Naive thymus-derived CD4-positive, alpha-beta T cell (primary cell): ENCODE data around the gene TAP2. TPM values are rescaled to one million over a fixed set of nuclear protein-coding genes. Genes with fewer than 3 reads are reported as not detected.
A peak's percentile ranks its signal among the peaks of the same experiment; 100 is the strongest.

Experiments used
- ATAC-seq: fragments of 150-1000 bp; cut with Tn5 transposase; 2 replicates; pipeline ENCODE4 v1.10.0; 2021; ENCODE audit warnings: mild to moderate bottlenecking, moderate library complexity
- CTCF ChIA-PET: fragments of 350-600 bp; sonication (Branson Sonifier 250); formaldehyde crosslinking; loops from one replicate; lab custom pipeline; 2021; ENCODE audit warnings: antibody characterized with exemption; lab: Charles Lee
- POLR2A ChIA-PET: fragments of 350-600 bp; sonication (Branson Sonifier 250); formaldehyde crosslinking; loops from one replicate; lab custom pipeline; 2021; ENCODE audit warnings: antibody characterized with exemption, inconsistent platforms; lab: Charles Lee
- DNase-seq, 9 donors: peaks; one replicate each; pipeline versions ENCODE4 v3.0.0 to v3.0.0-alpha.2; 2020 to 2022; ENCODE audit warnings: mixed read lengths in 1 of 9
- H3K27ac ChIP-seq: one replicate; pipeline ENCODE4 v1.7.0; 2013; ENCODE audit warnings: mild to moderate bottlenecking, low read depth, low read length, moderate library complexity
- H3K27me3 ChIP-seq, 2 donors: one replicate each; pipeline ENCODE4 v1.7.0; 2013; ENCODE audit warnings: low read length in 2 of 2, mild to moderate bottlenecking in 2 of 2, moderate library complexity in 2 of 2; ENCODE audit not compliant: control insufficient read depth in 2 of 2, insufficient read depth in 2 of 2
- H3K36me3 ChIP-seq, 3 experiments: 1 replicate in 2 of 3; 2 replicates in 1 of 3; pipeline ENCODE4 v1.7.0; 2013; ENCODE audit warnings: low read length in 3 of 3, mild to moderate bottlenecking in 3 of 3, moderate library complexity in 1 of 3; ENCODE audit not compliant: insufficient read depth in 3 of 3, control insufficient read depth in 2 of 3
- H3K4me1 ChIP-seq, 2 donors: one replicate each; pipeline ENCODE4 v1.7.0; 2013; ENCODE audit warnings: low read length in 2 of 2, mild to moderate bottlenecking in 2 of 2, moderate library complexity in 1 of 2; ENCODE audit not compliant: control insufficient read depth in 2 of 2, insufficient read depth in 2 of 2
- H3K4me3 ChIP-seq: 2 replicates; pipeline ENCODE4 v1.7.0; 2013; ENCODE audit warnings: mild to moderate bottlenecking, low read length
- H3K9me3 ChIP-seq, 3 experiments: 1 replicate in 2 of 3; 2 replicates in 1 of 3; pipeline ENCODE4 v1.7.0; 2013; ENCODE audit warnings: low read length in 3 of 3; ENCODE audit not compliant: control insufficient read depth in 2 of 3
- H3K27ac Mint-ChIP-seq, 9 donors: one replicate each; pipeline ENCODE4 v1.8.0; 2020 to 2022; ENCODE audit warnings: mixed read lengths in 9 of 9, mild to moderate bottlenecking in 8 of 9, moderate library complexity in 5 of 9, inconsistent platforms in 2 of 9
- H3K27me3 Mint-ChIP-seq, 5 donors: one replicate each; pipeline ENCODE4 v1.8.0; 2021 to 2022; ENCODE audit warnings: mixed read lengths in 5 of 5, mild to moderate bottlenecking in 1 of 5
- H3K36me3 Mint-ChIP-seq, 5 donors: one replicate each; pipeline ENCODE4 v1.8.0; 2020 to 2022; ENCODE audit warnings: mixed read lengths in 5 of 5, mild to moderate bottlenecking in 3 of 5, inconsistent platforms in 1 of 5
- H3K4me1 Mint-ChIP-seq, 7 donors: one replicate each; pipeline ENCODE4 v1.8.0; 2020 to 2022; ENCODE audit warnings: mixed read lengths in 7 of 7, mild to moderate bottlenecking in 3 of 7, inconsistent platforms in 1 of 7
- H3K4me3 Mint-ChIP-seq, 10 donors: one replicate each; pipeline ENCODE4 v1.8.0; 2020 to 2022; ENCODE audit warnings: mild to moderate bottlenecking in 10 of 10, mixed read lengths in 10 of 10, moderate library complexity in 6 of 10, inconsistent platforms in 2 of 10
- H3K9me3 Mint-ChIP-seq, 11 donors: one replicate each; pipeline ENCODE4 v1.8.0; 2020 to 2022; ENCODE audit warnings: mixed read lengths in 11 of 11, mild to moderate bottlenecking in 4 of 11, inconsistent platforms in 1 of 11, moderate library complexity in 1 of 11
- intact Hi-C, 2 donors: fragments of 100-400 bp; cut with micrococcal nuclease; formaldehyde crosslinking; loops; one replicate each; pipeline ENCODE4 v1.15.1; 2023
- polyA plus RNA-seq, 2 donors: library from polyadenylated mRNA; unstranded; fragments of 300-500 nt; fragmentation: Illumina TruSeq; gene quantifications; one replicate each; pipeline ENCODE4 v1.2.3, GENCODE V29; 2021
- total RNA-seq, 6 experiments: library from RNA in 5 of 6; stranded (reverse) in 5 of 6; gene quantifications; 1 replicate in 5 of 6; 2 replicates in 1 of 6; pipeline ENCODE4 v1.2.3 and lab custom pipeline; 2021 to 2026

TAP2 gene
- 100 to 1,000 TPM in 4 of 5 experiments, 10 to 100 TPM in 1; 84.3 to 243 (median 117) TPM for total RNA-seq
- 10 to 100 TPM; 26.4 to 36.4 TPM for polyA plus RNA-seq
- 90.6 reads per million, percentile 83 among the genes with 10 or more reads in this experiment for total RNA-seq (lab: John Stamatoyannopoulos, UW)

DNA sequence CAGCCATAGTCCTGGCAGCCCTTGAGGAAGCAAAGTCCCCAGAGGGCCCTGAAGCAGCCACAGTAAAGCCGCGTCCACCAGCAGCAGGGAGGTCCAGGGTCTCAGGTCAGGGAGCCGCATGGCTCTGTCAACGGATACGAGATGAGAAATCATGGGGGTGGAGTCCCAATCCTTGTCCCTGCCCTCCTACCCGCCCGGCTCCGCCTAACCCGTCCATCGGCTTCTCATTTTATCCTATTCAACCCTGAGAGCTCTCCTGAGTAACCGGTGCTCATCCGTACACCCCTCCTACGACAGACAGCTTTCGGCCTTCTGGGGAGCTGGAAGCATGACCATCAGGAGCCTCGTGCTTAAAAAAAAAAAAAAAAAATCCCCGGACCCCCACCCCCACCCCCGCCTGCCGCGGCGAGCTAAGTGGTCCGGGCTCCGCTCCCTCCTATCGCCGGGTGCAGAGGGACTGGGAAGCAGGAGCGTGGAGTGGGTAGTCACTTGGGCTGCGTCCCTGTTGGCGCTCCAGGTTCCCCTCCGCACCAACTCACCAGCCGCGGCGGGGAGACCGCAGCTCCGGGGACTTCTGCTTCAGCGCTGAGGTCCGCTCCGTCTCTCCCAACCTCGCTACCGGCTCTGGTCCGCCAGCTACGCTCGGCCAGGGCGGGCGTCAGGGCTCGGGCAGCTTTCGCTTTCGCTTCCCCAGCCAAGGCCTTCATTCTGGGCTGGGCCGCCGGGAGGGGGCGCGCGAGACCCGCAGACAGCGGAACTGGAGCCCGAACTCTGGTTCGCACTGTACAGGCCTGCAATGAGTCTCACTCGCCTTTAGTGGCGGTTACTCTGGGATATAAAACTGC is at the start of gene TAP2:
Gene TAP2 (minus strand): TSS at position 626 of the 845 bp plus-strand sequence. CDS start 506 bp downstream, at position 120.
- peak; percentile 93 to 100 (median 97) for DNase-seq
- POLR2A ChIA-PET, result interaction anchor here (0.6 to 11.4 kb wide), 22 partner anchors 11 to 1186 kb away, joined by 3 to 662 read pairs (median 5); partner anchors contain the start of genes BAG6, BRD2, HLA-DMA and HLA-DMB
- Histone ChIP-seq H3K4me1 (peaks cover 52 to 64% of the 10 kb centered on the region in 2 donors), H3K27me3 (no peaks in the 10 kb centered on the region), H3K27ac (peak within 1 kb of the TSS; percentile 97), H3K36me3 (peaks cover 20 to 59% (median 23%) of the 10 kb centered on the region in 3 experiments), H3K4me3 (peak within 1 kb of the TSS; percentile 87), H3K9me3 (no peaks in the 10 kb centered on the region)
- intact Hi-C loops, result loop anchor here (1.0 kb wide), 5 partner anchors 16 to 133 kb away; partner anchors contain the start of genes PSMB9 (in 2 of the 2) and BRD2 (in 1 of the 2)
- peaks cover 0 to 1% (median 0%) of the 10 kb centered on the region in 11 donors for H3K9me3 Mint-ChIP-seq
- H3K4me1 Mint-ChIP-seq, result peaks cover 71 to 92% (median 84%) of the 10 kb centered on the region in 7 donors
- H3K27me3 Mint-ChIP-seq, result no peaks in the 10 kb centered on the region
- peak within 1 kb of the TSS; percentile 89 to 100 (median 99) for H3K27ac Mint-ChIP-seq
- peak; percentile 97 for ATAC-seq
- peaks cover 33 to 70% (median 44%) of the 10 kb centered on the region in 5 donors for H3K36me3 Mint-ChIP-seq
- CTCF ChIA-PET, result interaction anchor here (0.6 to 9.7 kb wide), 25 partner anchors 10 to 585 kb away, joined by 3 to 241 read pairs (median 4); partner anchors contain the start of genes HLA-DMA, PSMB9 and TAP1
- H3K4me3 Mint-ChIP-seq, result peak within 1 kb of the TSS; percentile 85 to 98 (median 93)

DNA sequence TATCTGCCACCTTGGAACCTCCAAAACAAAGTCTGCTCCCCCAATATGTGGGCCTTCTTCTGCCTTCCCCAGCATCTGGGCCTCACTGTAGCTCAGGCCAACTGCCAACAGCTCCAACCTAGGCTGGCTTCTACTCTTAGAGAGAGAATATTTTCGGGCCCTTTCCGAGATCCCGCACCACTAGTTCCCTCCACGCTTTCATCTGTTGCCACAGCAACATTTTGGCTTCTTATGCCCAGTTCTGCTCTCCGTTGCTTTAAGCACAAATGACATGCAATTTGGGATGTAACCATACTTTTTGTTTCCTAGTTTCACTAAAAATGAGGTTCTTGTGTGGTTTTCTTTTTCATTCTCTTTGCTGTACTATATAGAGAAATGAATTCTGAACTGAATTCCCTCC is 49.1 kb upstream of the TAP2 start:
- H3K27ac ChIP-seq, result no peak overlapping the region
- Mint-ChIP-seq H3K9me3 (no peaks in the 10 kb centered on the region), H3K4me3 (no peak overlapping the region), H3K27me3 (peaks cover 0 to 10% (median 0%) of the 10 kb centered on the region in 5 donors), H3K27ac (no peak overlapping the region), H3K4me1 (peaks cover 0 to 4% (median 0%) of the 10 kb centered on the region in 7 donors), H3K36me3 (no peaks in the 10 kb centered on the region)
- ChIA-PET POLR2A (interaction anchor here (1.2 kb wide), 1 partner anchor 84 kb away, joined by 4 read pairs; no protein-coding TSS in a partner anchor), CTCF (interaction anchor here (1.1 to 2.7 kb wide), 2 partner anchors 66 to 93 kb away, joined by 3 to 18 read pairs; partner anchors contain the start of gene HLA-DMA)
- no peaks in the 10 kb centered on the region for H3K4me1 ChIP-seq
- ATAC-seq (no peak), DNase-seq (no peak)
- no peaks in the 10 kb centered on the region for H3K27me3 ChIP-seq
- no peaks in the 10 kb centered on the region for H3K36me3 ChIP-seq
- no peaks in the 10 kb centered on the region for H3K9me3 ChIP-seq
- intact Hi-C loops, result no loop called here
- H3K4me3 ChIP-seq, result no peak overlapping the region

DNA sequence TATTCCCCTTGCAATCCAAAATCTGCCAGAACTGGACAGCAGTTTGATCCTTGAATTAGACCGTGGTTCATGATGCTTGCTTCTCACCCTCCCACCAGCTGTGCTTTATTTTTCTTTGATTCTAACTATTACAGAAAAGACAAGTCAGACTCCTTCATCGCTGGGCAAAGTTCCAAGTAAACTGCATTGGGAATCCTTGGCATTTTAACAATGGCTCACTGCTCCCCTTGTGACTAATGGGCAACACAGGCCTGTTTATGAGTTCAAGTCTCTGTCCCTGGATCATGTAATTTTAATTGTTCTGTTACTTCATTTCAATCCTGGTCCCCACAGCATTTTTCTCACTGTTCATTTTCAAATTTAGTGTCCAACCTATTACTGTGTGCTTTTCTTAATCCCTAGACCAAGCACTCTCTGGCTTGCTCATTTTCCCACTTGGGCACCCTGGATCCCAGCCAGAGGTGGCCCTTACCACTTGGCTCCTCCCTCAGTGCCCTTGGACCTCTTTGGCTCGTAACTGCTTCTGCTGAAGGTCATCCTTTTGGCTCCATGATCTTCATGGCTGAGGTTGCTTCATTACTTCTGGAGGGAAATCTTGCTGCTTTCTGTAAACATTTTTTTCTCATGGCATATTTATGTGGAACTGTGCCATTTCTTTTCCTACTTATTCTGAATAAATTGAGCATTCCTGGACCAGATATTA is 48.3 kb upstream of the TAP2 start:
- H3K4me3 Mint-ChIP-seq, result no peak overlapping the region
- Histone ChIP-seq H3K9me3 (no peaks in the 10 kb centered on the region), H3K27me3 (no peaks in the 10 kb centered on the region), H3K4me3 (no peak overlapping the region), H3K27ac (no peak overlapping the region), H3K36me3 (no peaks in the 10 kb centered on the region), H3K4me1 (no peaks in the 10 kb centered on the region)
- H3K27ac Mint-ChIP-seq, result peak overlapping the region in 1 of 9 donors; percentile 31
- ChIA-PET POLR2A (interaction anchor here (1.0 to 1.8 kb wide), 5 partner anchors 61 to 96 kb away, joined by 3 to 10 read pairs (median 4); no protein-coding TSS in a partner anchor), CTCF (interaction anchor here (0.9 to 3.6 kb wide), 14 partner anchors 20 to 102 kb away, joined by 3 to 51 read pairs (median 4); partner anchors contain the start of genes BRD2 and HLA-DMA)
- ATAC-seq (no peak), DNase-seq (no peak)
- H3K4me1 Mint-ChIP-seq, result peaks cover 0 to 4% (median 0%) of the 10 kb centered on the region in 7 donors
- H3K9me3 Mint-ChIP-seq, result no peaks in the 10 kb centered on the region
- intact Hi-C loops, result no loop called here
- H3K36me3 Mint-ChIP-seq, result peaks cover 0 to 2% (median 0%) of the 10 kb centered on the region in 5 donors
- H3K27me3 Mint-ChIP-seq, result peaks cover 0 to 10% (median 0%) of the 10 kb centered on the region in 5 donors

- H3K27me3 ChIP-seq, result no peaks in the 10 kb centered on the region
- DNase-seq (peak in 7 of 9 donors; percentile 48 to 78 (median 68)), ATAC-seq (peak; percentile 69)
- H3K36me3 Mint-ChIP-seq, result peaks cover 0 to 5% (median 0%) of the 10 kb centered on the region in 5 donors
- no peaks in the 10 kb centered on the region for H3K4me1 ChIP-seq
- H3K27ac ChIP-seq, result no peak overlapping the region
- POLR2A ChIA-PET, result interaction anchor here (0.6 to 1.8 kb wide), 8 partner anchors 10 to 97 kb away, joined by 3 to 10 read pairs (median 4); no protein-coding TSS in a partner anchor
- peaks cover 0 to 4% (median 0%) of the 10 kb centered on the region in 7 donors for H3K4me1 Mint-ChIP-seq
- H3K4me3 ChIP-seq, result no peak overlapping the region
- peaks cover 0 to 10% (median 0%) of the 10 kb centered on the region in 5 donors for H3K27me3 Mint-ChIP-seq
- CTCF ChIA-PET, result interaction anchor here (0.7 to 3.6 kb wide), 24 partner anchors 14 to 133 kb away, joined by 3 to 51 read pairs (median 4); partner anchors contain the start of genes BRD2, HLA-DMA and TAP2
- intact Hi-C loops, result loop anchor here (1.0 kb wide), 5 partner anchors 48 to 99 kb away; partner anchors contain the start of gene HLA-DMA (in 2 of the 2)
- H3K27ac Mint-ChIP-seq, result no peak overlapping the region
- H3K4me3 Mint-ChIP-seq, result no peak overlapping the region
- H3K9me3 ChIP-seq, result no peaks in the 10 kb centered on the region
- no peaks in the 10 kb centered on the region for H3K36me3 ChIP-seq
- H3K9me3 Mint-ChIP-seq, result no peaks in the 10 kb centered on the region
Observed at GRCh38 chr6:32885698-32886286, 47.3 kb upstream of the TAP2 start.

DNA sequence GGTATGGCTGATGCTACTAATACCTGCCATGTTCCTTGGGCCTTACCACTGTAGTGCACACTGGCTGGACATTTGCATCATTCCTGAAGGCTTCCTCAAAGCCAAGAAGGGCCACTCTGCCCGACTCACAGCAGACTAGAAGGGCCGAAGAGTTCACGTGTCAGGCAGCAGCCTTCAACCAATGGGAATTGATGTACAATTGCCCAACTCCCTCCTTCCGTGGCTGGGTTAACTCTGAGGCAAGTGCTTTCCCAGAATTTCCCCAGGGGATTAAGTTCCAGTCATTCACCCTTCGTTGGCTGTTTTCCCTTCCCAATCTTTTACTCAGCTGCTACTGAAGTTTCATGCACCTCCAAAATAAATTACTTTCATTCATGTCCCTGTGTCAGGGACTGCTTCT is 45.2 kb upstream of the TAP2 start:
- DNase-seq (no peak), ATAC-seq (no peak)
- H3K36me3 Mint-ChIP-seq, result peaks cover 8 to 15% (median 10%) of the 10 kb centered on the region in 5 donors
- no peak overlapping the region for H3K4me3 ChIP-seq
- no peak overlapping the region for H3K27ac Mint-ChIP-seq
- peaks cover 0 to 6% (median 0%) of the 10 kb centered on the region in 5 donors for H3K27me3 Mint-ChIP-seq
- intact Hi-C loops, result no loop called here
- H3K27ac ChIP-seq, result no peak overlapping the region
- H3K9me3 ChIP-seq, result no peaks in the 10 kb centered on the region
- ChIA-PET POLR2A (interaction anchor here (0.6 to 3.1 kb wide), 2 partner anchors 89 to 455 kb away, joined by 3 to 8 read pairs; no protein-coding TSS in a partner anchor), CTCF (interaction anchor here (0.6 to 3.6 kb wide), 5 partner anchors 9 to 103 kb away, joined by 3 to 51 read pairs (median 7); partner anchors contain the start of gene HLA-DMA)
- H3K4me1 ChIP-seq, result no peaks in the 10 kb centered on the region
- H3K4me3 Mint-ChIP-seq, result no peak overlapping the region
- H3K4me1 Mint-ChIP-seq, result peaks cover 0 to 4% (median 0%) of the 10 kb centered on the region in 7 donors
- peaks cover 0 to 4% (median 0%) of the 10 kb centered on the region in 3 experiments for H3K36me3 ChIP-seq
- H3K9me3 Mint-ChIP-seq, result no peaks in the 10 kb centered on the region
- H3K27me3 ChIP-seq, result no peaks in the 10 kb centered on the region
